GM20431 (cell line): ENCODE results near the gene SGCD.

Experiments used
- in situ Hi-C: fragments of 300-500 bp; cut with MseI, MboI; formaldehyde crosslinking; loops from one replicate; pipeline ENCODE4 v1.15.0; 2020; ENCODE audit warnings: low sequenced_read_pairs; ENCODE audit not compliant: unreplicated experiment

SGCD gene

GRCh38 chr5:156446526-156446925, 119.6 kb downstream of the SGCD start:
- in situ Hi-C loops = no loop called here

- in situ Hi-C loops = no loop called here
These were observed 123.8 kb downstream of the SGCD start for GRCh38 chr5:156450778-156451177.

- in situ Hi-C loops = no loop called here
These were observed 124.5 kb downstream of the SGCD start for GRCh38 chr5:156451505-156451904.

- in situ Hi-C loops = no loop called here
These were observed 129.9 kb downstream of the SGCD start for GRCh38 chr5:156456857-156457256.

- in situ Hi-C loops = no loop called here
These were observed 132.9 kb downstream of the SGCD start for GRCh38 chr5:156459812-156460385.

GRCh38 chr5:156460471-156460870, 133.5 kb downstream of the SGCD start:
- in situ Hi-C loops = no loop called here

GRCh38 chr5:156466871-156467270, 139.9 kb downstream of the SGCD start:
- in situ Hi-C loops = no loop called here

- in situ Hi-C loops = no loop called here
These were observed 142.7 kb downstream of the SGCD start for GRCh38 chr5:156469636-156470035.

GRCh38 chr5:156471893-156472292, 144.9 kb downstream of the SGCD start:
- in situ Hi-C loops = no loop called here

GRCh38 chr5:156473269-156473908, 146.4 kb downstream of the SGCD start:
- in situ Hi-C loops = no loop called here

- in situ Hi-C loops = no loop called here
These were observed 147.3 kb downstream of the SGCD start for GRCh38 chr5:156474251-156474650.

GRCh38 chr5:156475182-156476157, 148.5 kb downstream of the SGCD start:
- in situ Hi-C loops = no loop called here

GRCh38 chr5:156476158-156476551, 149.2 kb downstream of the SGCD start:
- in situ Hi-C loops = no loop called here

- in situ Hi-C loops = no loop called here
These were observed 149.7 kb downstream of the SGCD start for GRCh38 chr5:156476678-156477077.

- in situ Hi-C loops = no loop called here
These were observed 150.2 kb downstream of the SGCD start for GRCh38 chr5:156477196-156477595.

GRCh38 chr5:156479849-156480248, 152.9 kb downstream of the SGCD start:
- in situ Hi-C loops = no loop called here

- in situ Hi-C loops = no loop called here
These were observed 154.8 kb downstream of the SGCD start for GRCh38 chr5:156481741-156482140.

- in situ Hi-C loops = no loop called here
These were observed 155.9 kb downstream of the SGCD start for GRCh38 chr5:156482818-156483217.

- in situ Hi-C loops = no loop called here
These were observed 159.7 kb downstream of the SGCD start for GRCh38 chr5:156486394-156487238.

GRCh38 chr5:156491766-156492165, 164.8 kb downstream of the SGCD start:
- in situ Hi-C loops = no loop called here
